Measurements from ENCODE around the gene KRTCAP3.

DNA sequence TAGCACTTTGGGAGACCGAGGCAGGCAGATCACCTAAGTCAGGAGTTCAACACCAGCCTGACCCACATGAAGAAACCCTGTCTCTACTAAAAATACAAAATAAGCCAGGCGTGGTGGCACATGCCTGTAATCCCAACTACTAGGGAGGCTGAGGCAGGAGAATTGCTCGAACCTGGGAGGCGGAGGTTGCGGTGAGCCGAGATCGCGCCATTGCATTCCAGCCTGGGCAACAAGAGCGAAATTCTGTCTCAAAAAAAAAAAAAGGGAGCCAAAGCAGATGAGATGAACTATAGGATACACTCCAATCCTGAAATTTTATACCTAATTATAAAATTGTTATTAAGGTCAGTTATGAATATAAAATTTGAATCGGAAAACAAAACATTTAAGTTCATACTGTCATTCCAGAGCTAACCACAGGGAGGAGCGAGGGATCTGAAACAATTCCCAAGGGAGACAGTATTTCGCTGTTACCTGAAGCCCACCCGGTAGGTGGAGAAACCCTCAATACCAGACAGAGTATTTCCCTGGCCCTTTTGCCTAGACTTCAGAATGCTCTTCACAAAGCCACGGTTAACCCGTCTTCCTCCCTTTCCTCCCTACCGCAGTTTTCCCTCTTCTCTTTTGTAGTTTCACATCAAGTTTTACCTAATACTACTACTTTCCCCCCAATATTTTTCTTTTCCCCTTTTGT is 34.2 kb upstream of the KRTCAP3 start:
- TF ChIP-seq, protein P1, sequence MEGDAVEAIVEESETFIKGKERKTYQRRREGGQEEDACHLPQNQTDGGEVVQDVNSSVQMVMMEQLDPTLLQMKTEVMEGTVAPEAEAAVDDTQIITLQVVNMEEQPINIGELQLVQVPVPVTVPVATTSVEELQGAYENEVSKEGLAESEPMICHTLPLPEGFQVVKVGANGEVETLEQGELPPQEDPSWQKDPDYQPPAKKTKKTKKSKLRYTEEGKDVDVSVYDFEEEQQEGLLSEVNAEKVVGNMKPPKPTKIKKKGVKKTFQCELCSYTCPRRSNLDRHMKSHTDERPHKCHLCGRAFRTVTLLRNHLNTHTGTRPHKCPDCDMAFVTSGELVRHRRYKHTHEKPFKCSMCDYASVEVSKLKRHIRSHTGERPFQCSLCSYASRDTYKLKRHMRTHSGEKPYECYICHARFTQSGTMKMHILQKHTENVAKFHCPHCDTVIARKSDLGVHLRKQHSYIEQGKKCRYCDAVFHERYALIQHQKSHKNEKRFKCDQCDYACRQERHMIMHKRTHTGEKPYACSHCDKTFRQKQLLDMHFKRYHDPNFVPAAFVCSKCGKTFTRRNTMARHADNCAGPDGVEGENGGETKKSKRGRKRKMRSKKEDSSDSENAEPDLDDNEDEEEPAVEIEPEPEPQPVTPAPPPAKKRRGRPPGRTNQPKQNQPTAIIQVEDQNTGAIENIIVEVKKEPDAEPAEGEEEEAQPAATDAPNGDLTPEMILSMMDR (conservative IDR thresholded peaks at IDR 0.05 in 1 of 2, IDR thresholded peaks at IDR 0.05 in 1 of 2; ENCODE audit: low read depth in 1 of 2, low read length in 2 of 2), result peak; percentile 63
- no peak for TF ChIP-seq EZH2 (IDR thresholded peaks at IDR 0.05; ENCODE audit: low read length, missing control alignments)

All from fibroblast of lung (primary cell).